BJ (cell line): Measurements from ENCODE around the gene MLLT11. TPM values are rescaled to one million over a fixed set of nuclear protein-coding genes. Genes with fewer than 3 reads are reported as not detected.

Experiments used
- CTCF ChIA-PET: fragments of 350-600 bp; formaldehyde crosslinking; extraction: SDS; loops from one replicate; lab custom pipeline; 2021; ENCODE audit warnings: antibody characterized with exemption, inconsistent platforms; lab: Yijun Ruan, JAX
- POLR2A ChIA-PET: fragments of 300-600 bp; sonication (Branson Sonifier 250); formaldehyde crosslinking; extraction: SDS; loops from one replicate; lab custom pipeline; 2021; ENCODE audit warnings: antibody characterized with exemption; lab: Charles Lee
- DNase-seq: peaks from one replicate; pipeline ENCODE4 v3.0.0-alpha.2; 2011; ENCODE audit warnings: low read depth
- H3K27me3 ChIP-seq: 2 replicates; pipeline ENCODE4 v1.6.0; 2011; ENCODE audit warnings: low read length; ENCODE audit not compliant: control insufficient read depth, insufficient read depth
- H3K36me3 ChIP-seq: 2 replicates; pipeline ENCODE4 v1.5.1; 2011; ENCODE audit warnings: low read length; ENCODE audit not compliant: control insufficient read depth, insufficient read depth
- H3K4me3 ChIP-seq: 2 replicates; pipeline ENCODE4 v1.5.1; 2011; ENCODE audit warnings: low read depth, mild to moderate bottlenecking, control low read depth, low read length
- polyA minus RNA-seq: library from RNA; depleted of rRNA, polyadenylated mRNA; stranded (reverse); fragments of >200 nt; gene quantifications from 2 replicates; pipeline ENCODE4 v1.2.3, GENCODE V29; 2011; rRNA and poly(A)+ RNA removed
- polyA plus RNA-seq: library from polyadenylated mRNA; depleted of rRNA; stranded (reverse); fragments of >200 nt; gene quantifications from 2 replicates; pipeline ENCODE4 v1.2.3, GENCODE V29; 2011; rRNA removed
- TF ChIP-seq, protein P1 (sequence below): IDR thresholded peaks from 2 replicates; pipeline ENCODE4 v1.5.1; 2011; ENCODE audit warnings: low read depth, mild to moderate bottlenecking, control low read depth, inconsistent platforms, low read length, moderate library complexity; ENCODE audit not compliant: insufficient read depth

MLLT11 gene, protein sequence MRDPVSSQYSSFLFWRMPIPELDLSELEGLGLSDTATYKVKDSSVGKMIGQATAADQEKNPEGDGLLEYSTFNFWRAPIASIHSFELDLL
- 4.1 and 6.5 TPM in 2 replicates for polyA plus RNA-seq
- polyA minus RNA-seq, result 1.4 and 2.4 TPM in 2 replicates

DNA sequence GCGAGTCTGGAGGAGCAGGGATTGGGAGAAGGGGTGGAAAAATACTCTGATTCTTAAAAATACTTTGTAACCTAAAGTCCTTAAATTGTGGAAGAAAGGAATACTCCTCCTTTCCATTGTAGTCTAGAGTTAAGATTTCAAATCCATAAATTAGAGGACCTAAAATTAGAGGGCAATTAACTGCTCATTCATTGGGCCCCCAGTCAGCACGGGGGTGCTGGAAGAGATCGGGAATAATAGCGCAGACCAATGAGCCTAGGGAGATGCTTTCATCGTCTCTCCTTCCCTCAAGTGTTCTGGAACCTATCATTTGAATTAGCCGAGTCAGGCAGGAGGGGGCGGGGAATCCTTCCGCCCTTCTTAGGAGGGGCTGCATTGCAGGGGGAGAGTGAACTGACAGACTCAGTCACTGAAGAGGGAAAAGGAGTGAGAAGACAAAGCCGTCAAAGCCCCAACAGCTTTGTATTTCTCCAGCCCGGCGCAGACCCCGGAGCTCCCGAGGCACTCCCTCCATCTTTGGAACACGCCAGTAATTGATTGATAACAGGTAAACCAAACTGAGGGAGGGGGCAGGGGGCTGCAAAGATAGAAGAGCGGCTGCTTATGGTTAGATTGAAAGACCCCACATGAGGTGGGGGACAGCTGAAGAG is at the start of gene MLLT11:
TSS of gene MLLT11 (plus strand) at position 391 of the 650 bp plus-strand sequence. CDS start 6,828 bp downstream, outside the sequence.
- CTCF ChIA-PET, result interaction anchor here (0.9 to 3.3 kb wide), 7 partner anchors 9 to 256 kb away, joined by 3 to 15 read pairs (median 10); partner anchors contain the start of genes C1orf56 and GABPB2
- POLR2A ChIA-PET, result interaction anchor here (0.6 kb wide), 1 partner anchor 500 kb away, joined by 4 read pairs; no protein-coding TSS in a partner anchor
- Histone ChIP-seq H3K4me3 (peak within 1 kb of the TSS; percentile 88), H3K27me3 (no peaks in the 10 kb centered on the region), H3K36me3 (peaks cover 7% of the 10 kb centered on the region)
- DNase-seq, result no peak
- TF ChIP-seq, protein P1, sequence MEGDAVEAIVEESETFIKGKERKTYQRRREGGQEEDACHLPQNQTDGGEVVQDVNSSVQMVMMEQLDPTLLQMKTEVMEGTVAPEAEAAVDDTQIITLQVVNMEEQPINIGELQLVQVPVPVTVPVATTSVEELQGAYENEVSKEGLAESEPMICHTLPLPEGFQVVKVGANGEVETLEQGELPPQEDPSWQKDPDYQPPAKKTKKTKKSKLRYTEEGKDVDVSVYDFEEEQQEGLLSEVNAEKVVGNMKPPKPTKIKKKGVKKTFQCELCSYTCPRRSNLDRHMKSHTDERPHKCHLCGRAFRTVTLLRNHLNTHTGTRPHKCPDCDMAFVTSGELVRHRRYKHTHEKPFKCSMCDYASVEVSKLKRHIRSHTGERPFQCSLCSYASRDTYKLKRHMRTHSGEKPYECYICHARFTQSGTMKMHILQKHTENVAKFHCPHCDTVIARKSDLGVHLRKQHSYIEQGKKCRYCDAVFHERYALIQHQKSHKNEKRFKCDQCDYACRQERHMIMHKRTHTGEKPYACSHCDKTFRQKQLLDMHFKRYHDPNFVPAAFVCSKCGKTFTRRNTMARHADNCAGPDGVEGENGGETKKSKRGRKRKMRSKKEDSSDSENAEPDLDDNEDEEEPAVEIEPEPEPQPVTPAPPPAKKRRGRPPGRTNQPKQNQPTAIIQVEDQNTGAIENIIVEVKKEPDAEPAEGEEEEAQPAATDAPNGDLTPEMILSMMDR, result no peak

- POLR2A ChIA-PET, result no interaction called here
- H3K27me3 ChIP-seq, result no peaks in the 10 kb centered on the region
- no peak overlapping the region for H3K4me3 ChIP-seq
- CTCF ChIA-PET, result interaction anchor here (1.1 to 1.2 kb wide), 2 partner anchors 13 to 17 kb away, joined by 3 to 4 read pairs; no protein-coding TSS in a partner anchor
- H3K36me3 ChIP-seq, result no peaks in the 10 kb centered on the region
- TF ChIP-seq, protein P1, result no peak
- no peak for DNase-seq
Observed at GRCh38 chr1:151011154-151011850, 48.9 kb upstream of the MLLT11 start.

GRCh38 chr1:151012684-151013471 is 47.3 kb upstream of the MLLT11 start:
- CTCF ChIA-PET, result interaction anchor here (0.7 to 1.2 kb wide), 2 partner anchors 12 to 19 kb away, joined by 3 read pairs; no protein-coding TSS in a partner anchor
- no peak overlapping the region for H3K4me3 ChIP-seq
- H3K27me3 ChIP-seq, result no peaks in the 10 kb centered on the region
- H3K36me3 ChIP-seq, result no peaks in the 10 kb centered on the region
- POLR2A ChIA-PET, result no interaction called here
- no peak for DNase-seq
- TF ChIP-seq, protein P1, result no peak

DNA sequence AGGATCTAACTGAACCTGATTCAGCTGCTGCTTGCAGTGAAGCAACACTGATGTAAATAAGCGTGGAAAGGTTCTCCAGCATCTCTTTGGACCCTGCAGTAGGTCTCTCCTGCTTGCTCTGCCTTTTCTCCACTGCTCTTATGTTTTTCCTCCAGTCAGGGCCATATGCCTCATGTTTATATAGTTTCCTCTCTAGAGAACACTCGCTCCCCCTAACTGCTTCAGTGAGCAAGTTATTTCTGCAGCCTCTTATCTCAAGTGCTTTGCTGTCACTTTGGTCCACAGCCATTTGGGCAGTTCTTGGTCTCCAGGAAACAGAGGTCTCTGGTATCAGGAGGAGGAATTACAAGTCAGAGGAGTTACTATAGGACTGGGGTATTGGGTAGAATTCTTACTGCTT is 46.7 kb upstream of the MLLT11 start:
- H3K27me3 ChIP-seq, result no peaks in the 10 kb centered on the region
- no peak overlapping the region for H3K4me3 ChIP-seq
- H3K36me3 ChIP-seq, result no peaks in the 10 kb centered on the region; the same call in 1 of the 2 replicates
- no peak for DNase-seq
- POLR2A ChIA-PET, result no interaction called here
- TF ChIP-seq, protein P1, result no peak
- CTCF ChIA-PET, result interaction anchor here (0.5 kb wide), 1 partner anchor 11 kb away, joined by 4 read pairs; no protein-coding TSS in a partner anchor
